ENCODE measurements around the gene SIGLEC7.

Gene SIGLEC7

GRCh38 chr19:51148580-51148979 is 6.5 kb downstream of the SIGLEC7 start:
- Histone ChIP-seq H3K36me3 (ENCODE audit: insufficient read depth) (no peaks in the 10 kb centered on the region), H4K20me1 (ENCODE audit: insufficient read depth) (no peaks in the 10 kb centered on the region), H2AFZ (ENCODE audit: low read depth) (no peak overlapping the region), H3K4me3 (IDR thresholded peaks at IDR 0.05; ENCODE audit: insufficient read depth, low read depth, low read length) (no peak overlapping the region), H3K27ac (no peak overlapping the region), H3K4me2 (no peak overlapping the region), H3K79me2 (ENCODE audit: insufficient read depth, low read depth) (no peaks in the 10 kb centered on the region), H3K27me3 (ENCODE audit: insufficient read depth, low read depth) (peaks cover 7% of the 10 kb centered on the region; the same call in 1 of the 2 replicates), H3K9ac (no peak overlapping the region), H3K4me1 (ENCODE audit: low read depth, poor library complexity, severe bottlenecking) (no peaks in the 10 kb centered on the region)
- TF ChIP-seq CTCF (conservative IDR thresholded peaks at IDR 0.05; ENCODE audit: low read depth, low read length) = no peak

- Histone ChIP-seq H3K79me2 (ENCODE audit: insufficient read depth, low read depth) (no peaks in the 10 kb centered on the region), H3K4me2 (no peak overlapping the region), H2AFZ (ENCODE audit: low read depth) (no peak overlapping the region), H3K27me3 (ENCODE audit: insufficient read depth, low read depth) (peaks cover 9% of the 10 kb centered on the region; the same call in 1 of the 2 replicates), H3K27ac (no peak overlapping the region), H4K20me1 (ENCODE audit: insufficient read depth) (no peaks in the 10 kb centered on the region), H3K4me3 (IDR thresholded peaks at IDR 0.05; ENCODE audit: insufficient read depth, low read depth, low read length) (no peak overlapping the region), H3K9ac (no peak overlapping the region), H3K4me1 (ENCODE audit: low read depth, poor library complexity, severe bottlenecking) (no peaks in the 10 kb centered on the region), H3K36me3 (ENCODE audit: insufficient read depth) (no peaks in the 10 kb centered on the region)
- TF ChIP-seq CTCF (conservative IDR thresholded peaks at IDR 0.05; ENCODE audit: low read depth, low read length) = no peak
Measured at GRCh38 chr19:51150627-51151026, 8.5 kb downstream of the SIGLEC7 start.

- no peaks in the 10 kb centered on the region for H3K79me2 ChIP-seq (ENCODE audit: insufficient read depth, low read depth)
- H2AFZ ChIP-seq (ENCODE audit: low read depth) = no peak overlapping the region
- no peaks in the 10 kb centered on the region for H4K20me1 ChIP-seq (ENCODE audit: insufficient read depth)
- H3K27me3 ChIP-seq (ENCODE audit: insufficient read depth, low read depth) = peaks cover 9% of the 10 kb centered on the region
- no peak for TF ChIP-seq CTCF (conservative IDR thresholded peaks at IDR 0.05; ENCODE audit: low read depth, low read length)
- no peaks in the 10 kb centered on the region for H3K36me3 ChIP-seq (ENCODE audit: insufficient read depth)
- H3K4me3 ChIP-seq (IDR thresholded peaks at IDR 0.05; ENCODE audit: insufficient read depth, low read depth, low read length) = no peak overlapping the region
- H3K9ac ChIP-seq = no peak overlapping the region
- H3K27ac ChIP-seq = no peak overlapping the region
- H3K4me1 ChIP-seq (ENCODE audit: low read depth, poor library complexity, severe bottlenecking) = no peaks in the 10 kb centered on the region
- H3K4me2 ChIP-seq = no peak overlapping the region
Measured at GRCh38 chr19:51156710-51157109, 14.6 kb downstream of the SIGLEC7 start.

GRCh38 chr19:51157265-51157664 is 15.2 kb downstream of the SIGLEC7 start:
- TF ChIP-seq CTCF (conservative IDR thresholded peaks at IDR 0.05; ENCODE audit: low read depth, low read length) = no peak

More at GRCh38 chr19:51157265-51157664, 15.2 kb downstream of the SIGLEC7 start:
- no peaks in the 10 kb centered on the region for H3K4me1 ChIP-seq (ENCODE audit: low read depth, poor library complexity, severe bottlenecking)
- H3K79me2 ChIP-seq (ENCODE audit: insufficient read depth, low read depth) = no peaks in the 10 kb centered on the region
- no peaks in the 10 kb centered on the region for H3K36me3 ChIP-seq (ENCODE audit: insufficient read depth)
- H2AFZ ChIP-seq (ENCODE audit: low read depth) = no peak overlapping the region
- H3K4me2 ChIP-seq = no peak overlapping the region
- H4K20me1 ChIP-seq (ENCODE audit: insufficient read depth) = no peaks in the 10 kb centered on the region
- no peak overlapping the region for H3K9ac ChIP-seq
- H3K27me3 ChIP-seq (ENCODE audit: insufficient read depth, low read depth) = peaks cover 6% of the 10 kb centered on the region
- no peak overlapping the region for H3K4me3 ChIP-seq (IDR thresholded peaks at IDR 0.05; ENCODE audit: insufficient read depth, low read depth, low read length)
- H3K27ac ChIP-seq = no peak overlapping the region

Data from KMS-11 (cell line).